Measurements from ENCODE around the gene SMIM35.

The SMIM35 gene
- long read RNA-seq = 0 reads

- no peak for DNase-seq (ENCODE audit: low read depth in 1 of 2, low spot score in 1 of 2)
Measured at GRCh38 chr11:118086913-118087768, at the start of gene SMIM35. Gene SMIM35 (minus strand): TSS chr11:118086963. CDS start chr11:118086757, 206 bp downstream.

GRCh38 chr11:118136341-118136740 is 49.6 kb upstream of the SMIM35 start:
- Histone ChIP-seq H3K27me3 (ENCODE audit: insufficient read depth, poor library complexity, severe bottlenecking) (no peaks in the 10 kb centered on the region), H3K27ac (replicated peaks) (no peak overlapping the region), H3K4me3 (replicated peaks; ENCODE audit: insufficient read depth, low read length) (no peak overlapping the region)
- DNase-seq (ENCODE audit: low read depth in 1 of 2, low spot score in 1 of 2) = no peak
- TF ChIP-seq, protein P1, sequence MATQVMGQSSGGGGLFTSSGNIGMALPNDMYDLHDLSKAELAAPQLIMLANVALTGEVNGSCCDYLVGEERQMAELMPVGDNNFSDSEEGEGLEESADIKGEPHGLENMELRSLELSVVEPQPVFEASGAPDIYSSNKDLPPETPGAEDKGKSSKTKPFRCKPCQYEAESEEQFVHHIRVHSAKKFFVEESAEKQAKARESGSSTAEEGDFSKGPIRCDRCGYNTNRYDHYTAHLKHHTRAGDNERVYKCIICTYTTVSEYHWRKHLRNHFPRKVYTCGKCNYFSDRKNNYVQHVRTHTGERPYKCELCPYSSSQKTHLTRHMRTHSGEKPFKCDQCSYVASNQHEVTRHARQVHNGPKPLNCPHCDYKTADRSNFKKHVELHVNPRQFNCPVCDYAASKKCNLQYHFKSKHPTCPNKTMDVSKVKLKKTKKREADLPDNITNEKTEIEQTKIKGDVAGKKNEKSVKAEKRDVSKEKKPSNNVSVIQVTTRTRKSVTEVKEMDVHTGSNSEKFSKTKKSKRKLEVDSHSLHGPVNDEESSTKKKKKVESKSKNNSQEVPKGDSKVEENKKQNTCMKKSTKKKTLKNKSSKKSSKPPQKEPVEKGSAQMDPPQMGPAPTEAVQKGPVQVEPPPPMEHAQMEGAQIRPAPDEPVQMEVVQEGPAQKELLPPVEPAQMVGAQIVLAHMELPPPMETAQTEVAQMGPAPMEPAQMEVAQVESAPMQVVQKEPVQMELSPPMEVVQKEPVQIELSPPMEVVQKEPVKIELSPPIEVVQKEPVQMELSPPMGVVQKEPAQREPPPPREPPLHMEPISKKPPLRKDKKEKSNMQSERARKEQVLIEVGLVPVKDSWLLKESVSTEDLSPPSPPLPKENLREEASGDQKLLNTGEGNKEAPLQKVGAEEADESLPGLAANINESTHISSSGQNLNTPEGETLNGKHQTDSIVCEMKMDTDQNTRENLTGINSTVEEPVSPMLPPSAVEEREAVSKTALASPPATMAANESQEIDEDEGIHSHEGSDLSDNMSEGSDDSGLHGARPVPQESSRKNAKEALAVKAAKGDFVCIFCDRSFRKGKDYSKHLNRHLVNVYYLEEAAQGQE (IDR thresholded peaks at IDR 0.05; ENCODE audit: insufficient replicate concordance, low read depth) = no peak
- TF ChIP-seq POLR2AphosphoS5 (IDR thresholded peaks at IDR 0.05; ENCODE audit: low read depth) (no peak), SPI1 (IDR thresholded peaks at IDR 0.05; ENCODE audit: borderline replicate concordance, low read depth) (no peak), GABPA (IDR thresholded peaks at IDR 0.05; ENCODE audit: low read depth) (no peak)
- TF ChIP-seq, protein P2, sequence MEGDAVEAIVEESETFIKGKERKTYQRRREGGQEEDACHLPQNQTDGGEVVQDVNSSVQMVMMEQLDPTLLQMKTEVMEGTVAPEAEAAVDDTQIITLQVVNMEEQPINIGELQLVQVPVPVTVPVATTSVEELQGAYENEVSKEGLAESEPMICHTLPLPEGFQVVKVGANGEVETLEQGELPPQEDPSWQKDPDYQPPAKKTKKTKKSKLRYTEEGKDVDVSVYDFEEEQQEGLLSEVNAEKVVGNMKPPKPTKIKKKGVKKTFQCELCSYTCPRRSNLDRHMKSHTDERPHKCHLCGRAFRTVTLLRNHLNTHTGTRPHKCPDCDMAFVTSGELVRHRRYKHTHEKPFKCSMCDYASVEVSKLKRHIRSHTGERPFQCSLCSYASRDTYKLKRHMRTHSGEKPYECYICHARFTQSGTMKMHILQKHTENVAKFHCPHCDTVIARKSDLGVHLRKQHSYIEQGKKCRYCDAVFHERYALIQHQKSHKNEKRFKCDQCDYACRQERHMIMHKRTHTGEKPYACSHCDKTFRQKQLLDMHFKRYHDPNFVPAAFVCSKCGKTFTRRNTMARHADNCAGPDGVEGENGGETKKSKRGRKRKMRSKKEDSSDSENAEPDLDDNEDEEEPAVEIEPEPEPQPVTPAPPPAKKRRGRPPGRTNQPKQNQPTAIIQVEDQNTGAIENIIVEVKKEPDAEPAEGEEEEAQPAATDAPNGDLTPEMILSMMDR (IDR thresholded peaks at IDR 0.05; ENCODE audit: insufficient read depth, low read length) = no peak

More at GRCh38 chr11:118086913-118087768, at the start of gene SMIM35:
- no peak within 1 kb of the TSS for H3K4me3 ChIP-seq (replicated peaks; ENCODE audit: insufficient read depth, low read length)
- peak within 1 kb of the TSS; percentile 76; the same call in 1 of the 2 replicates for H3K27ac ChIP-seq (replicated peaks)
- no peak for TF ChIP-seq POLR2AphosphoS5 (IDR thresholded peaks at IDR 0.05; ENCODE audit: low read depth)
- TF ChIP-seq, protein P1 (IDR thresholded peaks at IDR 0.05; ENCODE audit: insufficient replicate concordance, low read depth) = no peak
- TF ChIP-seq, protein P2 (IDR thresholded peaks at IDR 0.05; ENCODE audit: insufficient read depth, low read length) = no peak
- no peak for TF ChIP-seq GABPA (IDR thresholded peaks at IDR 0.05; ENCODE audit: low read depth)
- no peak for TF ChIP-seq SPI1 (IDR thresholded peaks at IDR 0.05; ENCODE audit: borderline replicate concordance, low read depth)
- no peaks in the 10 kb centered on the region for H3K27me3 ChIP-seq (ENCODE audit: insufficient read depth, poor library complexity, severe bottlenecking)

- no peak for TF ChIP-seq GABPA (IDR thresholded peaks at IDR 0.05; ENCODE audit: low read depth)
- TF ChIP-seq, protein P1 (IDR thresholded peaks at IDR 0.05; ENCODE audit: insufficient replicate concordance, low read depth) = no peak
- TF ChIP-seq, protein P2 (IDR thresholded peaks at IDR 0.05; ENCODE audit: insufficient read depth, low read length) = no peak
- TF ChIP-seq SPI1 (IDR thresholded peaks at IDR 0.05; ENCODE audit: borderline replicate concordance, low read depth) = no peak
- TF ChIP-seq POLR2AphosphoS5 (IDR thresholded peaks at IDR 0.05; ENCODE audit: low read depth) = no peak
- H3K4me3 ChIP-seq (replicated peaks; ENCODE audit: insufficient read depth, low read length) = no peak overlapping the region
- H3K27ac ChIP-seq (replicated peaks) = no peak overlapping the region
- DNase-seq (ENCODE audit: low read depth in 1 of 2, low spot score in 1 of 2) = no peak
- no peaks in the 10 kb centered on the region for H3K27me3 ChIP-seq (ENCODE audit: insufficient read depth, poor library complexity, severe bottlenecking)
Measured at GRCh38 chr11:118135796-118136165, 49.0 kb upstream of the SMIM35 start.

Measured in HL-60 (cell line).